K562 (cell line): ENCODE results near the gene ISM1. TPM values are rescaled to one million over a fixed set of nuclear protein-coding genes. Genes with fewer than 3 reads are reported as not detected.

Experiments
- ATAC-seq: fragments of 200-7000 bp; cut with Tn5 transposase; 3 replicates; pipeline ENCODE4 v1.9.1; 2020; ENCODE audit warnings: moderate library complexity
- BruUV-seq: library from RNA; stranded (reverse); fragments of 400-500 nt; replicated peaks from 2 replicates; lab custom pipeline; 2021; lab: Mats Ljungman, UMichigan
- CTCF ChIA-PET: fragments of 300-600 bp; formaldehyde crosslinking; extraction: SDS; loops from one replicate; lab custom pipeline; 2021; ENCODE audit warnings: low intra/inter-chr PET ratio; lab: Yijun Ruan, JAX
- POLR2A ChIA-PET: fragments of 300-600, 350-650 bp; sonication (Branson Sonifier 250); formaldehyde crosslinking; extraction: SDS; loops from one replicate; lab custom pipeline; 2021; ENCODE audit warnings: antibody characterized with exemption, inconsistent platforms; lab: Yijun Ruan, JAX
- DNase-seq, 4 experiments: peaks; one replicate each; pipeline versions ENCODE4 v3.0.0 to v3.0.0-alpha.2; 2011 to 2018; ENCODE audit warnings: low spot score in 3 of 4, mixed read lengths in 3 of 4; ENCODE audit errors: extremely low read depth in 1 of 4
- FAIRE-seq: peaks from 2 replicates; lab custom pipeline; 2011; peaks lifted over from hg19 to GRCh38; lab: Jason Lieb, UNC
- H2AFZ ChIP-seq: 2 replicates; pipeline ENCODE4 v1.6.0; 2011; ENCODE audit warnings: low read depth, low read length, control low read depth, inconsistent platforms
- H3K27ac ChIP-seq: fragments of 200-600 bp; 3 replicates; pipeline ENCODE4 v1.8.0; 2011; ENCODE audit warnings: low read depth, mild to moderate bottlenecking, control low read depth, inconsistent platforms, low read length, moderate library complexity, mixed read lengths; ENCODE audit errors: extremely low read depth
- H3K27me3 ChIP-seq, 2 experiments: fragments of 300-600 bp in 1 of 2; 2 replicates in 1 of 2; 3 replicates in 1 of 2; pipeline versions ENCODE4 v1.6.0 to v1.8.0; 2011; ENCODE audit warnings: inconsistent platforms in 2 of 2, low read length in 2 of 2, mild to moderate bottlenecking in 1 of 2, mixed read lengths in 1 of 2, moderate library complexity in 1 of 2; ENCODE audit not compliant: control insufficient read depth in 2 of 2, insufficient read depth in 2 of 2
- H3K36me3 ChIP-seq: fragments of 300-600 bp; 3 replicates; pipeline ENCODE4 v1.8.0; 2011; ENCODE audit warnings: mild to moderate bottlenecking, low read length, inconsistent platforms; ENCODE audit not compliant: control insufficient read depth, insufficient read depth
- H3K4me1 ChIP-seq, 2 experiments: fragments of 200-600 bp in 1 of 2; replicated peaks in 1 of 2; 2 replicates in 1 of 2; 3 replicates in 1 of 2; pipeline versions ENCODE4 v1.5.1 to v1.8.0; 2011; ENCODE audit warnings: inconsistent platforms in 2 of 2, low read length in 2 of 2, mild to moderate bottlenecking in 1 of 2, mixed read lengths in 1 of 2, moderate library complexity in 1 of 2; ENCODE audit not compliant: control insufficient read depth in 2 of 2, insufficient read depth in 2 of 2
- H3K4me2 ChIP-seq: 2 replicates; pipeline ENCODE4 v1.6.1; 2011; ENCODE audit warnings: low read length, control low read depth, inconsistent platforms, mixed read lengths; ENCODE audit not compliant: insufficient read depth
- H3K4me3 ChIP-seq: fragments of 200-600 bp; sonication (generic), shearing (Covaris generic); 2 replicates; pipeline ENCODE4 v1.5.1; 2016; ENCODE audit warnings: control low read depth, inconsistent platforms
- H3K79me2 ChIP-seq: fragments of 200-600 bp; 3 replicates; pipeline ENCODE4 v1.8.0; 2011; ENCODE audit warnings: low read length, inconsistent platforms; ENCODE audit not compliant: control insufficient read depth, insufficient read depth
- H3K9ac ChIP-seq, 2 experiments: 2 replicates each; pipeline versions ENCODE4 v1.6.0 to v1.6.1; 2011; ENCODE audit warnings: low read depth in 2 of 2, low read length in 2 of 2, control low read depth in 1 of 2, inconsistent platforms in 1 of 2, mild to moderate bottlenecking in 1 of 2, mixed read lengths in 1 of 2; ENCODE audit not compliant: insufficient read depth in 1 of 2
- H3K9me1 ChIP-seq: one replicate; pipeline ENCODE4 v1.6.0; 2011; ENCODE audit warnings: inconsistent platforms, mild to moderate bottlenecking, low read length, moderate library complexity; ENCODE audit not compliant: control insufficient read depth, insufficient read depth
- H3K9me3 ChIP-seq: replicated peaks from 2 replicates; pipeline ENCODE4 v1.5.1; 2011; ENCODE audit warnings: low read depth, low read length, inconsistent platforms; ENCODE audit not compliant: control insufficient read depth, insufficient read depth
- H4K20me1 ChIP-seq: replicated peaks from 2 replicates; pipeline ENCODE4 v1.6.1; 2011; ENCODE audit warnings: low read length, inconsistent platforms, mixed read lengths; ENCODE audit not compliant: control insufficient read depth, insufficient read depth
- BACH1 ChIP-seq: fragments of 200-800 bp; sonication (Bioruptor generic); IDR thresholded peaks from 2 replicates; pipeline ENCODE4 v1.6.1; 2016; ENCODE audit warnings: missing genetic modification characterization, missing compliant biosample characterization
- CBFA2T2 ChIP-seq: fragments of 450-650 bp; conservative IDR thresholded peaks from 2 replicates; pipeline ENCODE4 v1.6.1; 2017; ENCODE audit warnings: mild to moderate bottlenecking
- ETV1 ChIP-seq: fragments of 450-650 bp; conservative IDR thresholded peaks from 2 replicates; pipeline ENCODE4 v1.6.1; 2016; ENCODE audit warnings: missing genetic modification characterization, control low read depth, low read depth, missing compliant biosample characterization
- GABPA ChIP-seq: fragments of 200-800 bp; sonication (Bioruptor generic); conservative IDR thresholded peaks from 2 replicates; pipeline ENCODE4 v1.6.1; 2016; ENCODE audit warnings: low read depth, missing genetic modification characterization, missing compliant biosample characterization
- GTF2E2 ChIP-seq: fragments of 200-800 bp; sonication (Bioruptor generic); IDR thresholded peaks from 2 replicates; pipeline ENCODE4 v1.6.1; 2016; ENCODE audit warnings: missing genetic modification characterization, missing compliant biosample characterization
- MEF2D ChIP-seq: conservative IDR thresholded peaks from 2 replicates; pipeline ENCODE4 v1.6.1; 2016; ENCODE audit warnings: low read depth, missing genetic modification characterization, missing compliant biosample characterization
- TCFL5 ChIP-seq: fragments of 250-450 bp; sonication (Bioruptor Pico); conservative IDR thresholded peaks from 2 replicates; pipeline ENCODE4 v1.6.1; 2021; ENCODE audit warnings: mild to moderate bottlenecking, moderate library complexity, matching md5 sums
- U2AF1 ChIP-seq: fragments of 200-400 bp; formaldehyde crosslinking; optimal IDR thresholded peaks from 2 replicates; pipeline ENCODE3; 2017; ENCODE audit warnings: mild to moderate bottlenecking, low read depth, low read length, moderate library complexity
- ZNF347 ChIP-seq: fragments of 450-650 bp; formaldehyde crosslinking; IDR thresholded peaks from 2 replicates; pipeline ENCODE4 v1.4.0; 2020; ENCODE audit warnings: low read depth, mild to moderate bottlenecking, moderate library complexity
- WGBS: fragments of 100-300 bp; shearing (Covaris generic); methylation state at CpG from one replicate; pipeline ENCODE4 v1.1.6; 2016; ENCODE audit warnings: low coverage, mixed read lengths; ENCODE audit not compliant: insufficient coverage; ENCODE audit errors: missing lambda C conversion rate; 5-methylcytosine and 5-hydroxymethylcytosine counted together
- in situ Hi-C: fragments of 300-500 bp; cut with MboI; formaldehyde crosslinking; loops from 4 replicates; pipeline ENCODE4 v1.15.0; 2018; ENCODE audit warnings: inconsistent platforms, mixed read lengths
- intact Hi-C: fragments of 100-400 bp; cut with micrococcal nuclease; formaldehyde crosslinking; loops from 2 replicates; pipeline ENCODE4 v1.14.2; 2022
- polyA plus RNA-seq, 8 experiments: library from polyadenylated mRNA; depleted of rRNA in 4 of 8; stranded (reverse) in 5 of 8; unstranded in 3 of 8; fragments of >200 nt; fragmentation: Nextera tagmentation in 2 of 8; fragmentation: Illumina TruSeq in 1 of 8; extraction: Ambion mirVana in 2 of 8; extraction: Trizol in 1 of 8; gene quantifications; 2 replicates each; pipeline versions ENCODE4 v1.2.1 to v1.2.3, GENCODE V29; 2011 to 2014; ENCODE audit warnings: inconsistent platforms in 1 of 8, missing spikeins in 1 of 8
- total RNA-seq, 7 experiments: library from RNA; depleted of rRNA in 6 of 7; stranded (reverse); fragments of >200 nt in 6 of 7; fragmentation: Illumina TruSeq in 2 of 7; extraction: Trizol in 2 of 7; gene quantifications; 2 replicates each; pipeline versions ENCODE4 v1.2.1 to v1.2.3, GENCODE V29; 2011 to 2021; ENCODE audit warnings: low replicate concordance in 1 of 7
- TF ChIP-seq, protein P1 (sequence below): fragments of 450-650 bp; IDR thresholded peaks from 2 replicates; pipeline ENCODE4 v1.6.1; 2018; ENCODE audit not compliant: partially characterized antibody
- TF ChIP-seq, protein P2 (sequence below): fragments of 200-800 bp; sonication (Bioruptor generic); IDR thresholded peaks from 2 replicates; pipeline ENCODE4 v1.6.1; 2016; ENCODE audit warnings: missing genetic modification characterization, missing compliant biosample characterization

ISM1 gene
- total and polyA plus RNA-seq, 9 of the 15 experiments (the other 6 are each of a cell fraction or from before 2014, with no cell fraction given): not detected

DNA sequence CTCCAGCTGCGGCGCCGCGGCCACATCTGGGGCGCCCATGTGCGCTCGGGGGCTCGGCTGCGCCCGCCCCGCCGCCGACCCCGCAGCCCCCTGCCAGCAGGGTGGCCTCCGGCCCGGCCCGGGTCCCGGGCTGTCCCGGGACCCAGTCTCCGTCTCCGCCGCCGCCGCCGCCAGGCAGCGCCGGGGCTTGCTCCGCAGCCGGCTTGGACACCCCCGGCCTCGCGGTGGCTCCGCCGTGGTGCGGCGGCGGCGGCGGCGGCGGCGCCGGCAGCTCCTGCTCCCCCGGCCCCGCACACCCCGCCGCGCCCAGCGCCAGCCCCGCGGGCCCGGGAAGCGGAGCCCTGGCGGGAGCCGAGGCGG is 219 bp downstream of the ISM1 start:
- no peaks in the 10 kb centered on the region for H3K9me1 ChIP-seq
- intact Hi-C loops (no loop called here), in situ Hi-C loops (no loop called here)
- no peak overlapping the region for H3K9ac ChIP-seq
- CTCF ChIA-PET: no interaction called here
- no peak overlapping the region for H3K4me2 ChIP-seq
- ATAC-seq: no peak
- TF ChIP-seq GABPA (tag): no peak
- TF ChIP-seq, protein P1, sequence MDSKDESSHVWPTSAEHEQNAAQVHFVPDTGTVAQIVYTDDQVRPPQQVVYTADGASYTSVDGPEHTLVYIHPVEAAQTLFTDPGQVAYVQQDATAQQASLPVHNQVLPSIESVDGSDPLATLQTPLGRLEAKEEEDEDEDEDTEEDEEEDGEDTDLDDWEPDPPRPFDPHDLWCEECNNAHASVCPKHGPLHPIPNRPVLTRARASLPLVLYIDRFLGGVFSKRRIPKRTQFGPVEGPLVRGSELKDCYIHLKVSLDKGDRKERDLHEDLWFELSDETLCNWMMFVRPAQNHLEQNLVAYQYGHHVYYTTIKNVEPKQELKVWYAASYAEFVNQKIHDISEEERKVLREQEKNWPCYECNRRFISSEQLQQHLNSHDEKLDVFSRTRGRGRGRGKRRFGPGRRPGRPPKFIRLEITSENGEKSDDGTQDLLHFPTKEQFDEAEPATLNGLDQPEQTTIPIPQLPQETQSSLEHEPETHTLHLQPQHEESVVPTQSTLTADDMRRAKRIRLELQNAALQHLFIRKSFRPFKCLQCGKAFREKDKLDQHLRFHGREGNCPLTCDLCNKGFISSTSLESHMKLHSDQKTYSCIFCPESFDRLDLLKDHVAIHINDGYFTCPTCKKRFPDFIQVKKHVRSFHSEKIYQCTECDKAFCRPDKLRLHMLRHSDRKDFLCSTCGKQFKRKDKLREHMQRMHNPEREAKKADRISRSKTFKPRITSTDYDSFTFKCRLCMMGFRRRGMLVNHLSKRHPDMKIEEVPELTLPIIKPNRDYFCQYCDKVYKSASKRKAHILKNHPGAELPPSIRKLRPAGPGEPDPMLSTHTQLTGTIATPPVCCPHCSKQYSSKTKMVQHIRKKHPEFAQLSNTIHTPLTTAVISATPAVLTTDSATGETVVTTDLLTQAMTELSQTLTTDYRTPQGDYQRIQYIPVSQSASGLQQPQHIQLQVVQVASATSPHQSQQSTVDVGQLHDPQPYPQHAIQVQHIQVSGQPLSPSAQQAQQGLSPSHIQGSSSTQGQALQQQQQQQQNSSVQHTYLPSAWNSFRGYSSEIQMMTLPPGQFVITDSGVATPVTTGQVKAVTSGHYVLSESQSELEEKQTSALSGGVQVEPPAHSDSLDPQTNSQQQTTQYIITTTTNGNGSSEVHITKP: no peak
- no peak for TF ChIP-seq BACH1 (tag)
- TF ChIP-seq U2AF1: no peak
- no peak for TF ChIP-seq CBFA2T2
- TF ChIP-seq, protein P2, sequence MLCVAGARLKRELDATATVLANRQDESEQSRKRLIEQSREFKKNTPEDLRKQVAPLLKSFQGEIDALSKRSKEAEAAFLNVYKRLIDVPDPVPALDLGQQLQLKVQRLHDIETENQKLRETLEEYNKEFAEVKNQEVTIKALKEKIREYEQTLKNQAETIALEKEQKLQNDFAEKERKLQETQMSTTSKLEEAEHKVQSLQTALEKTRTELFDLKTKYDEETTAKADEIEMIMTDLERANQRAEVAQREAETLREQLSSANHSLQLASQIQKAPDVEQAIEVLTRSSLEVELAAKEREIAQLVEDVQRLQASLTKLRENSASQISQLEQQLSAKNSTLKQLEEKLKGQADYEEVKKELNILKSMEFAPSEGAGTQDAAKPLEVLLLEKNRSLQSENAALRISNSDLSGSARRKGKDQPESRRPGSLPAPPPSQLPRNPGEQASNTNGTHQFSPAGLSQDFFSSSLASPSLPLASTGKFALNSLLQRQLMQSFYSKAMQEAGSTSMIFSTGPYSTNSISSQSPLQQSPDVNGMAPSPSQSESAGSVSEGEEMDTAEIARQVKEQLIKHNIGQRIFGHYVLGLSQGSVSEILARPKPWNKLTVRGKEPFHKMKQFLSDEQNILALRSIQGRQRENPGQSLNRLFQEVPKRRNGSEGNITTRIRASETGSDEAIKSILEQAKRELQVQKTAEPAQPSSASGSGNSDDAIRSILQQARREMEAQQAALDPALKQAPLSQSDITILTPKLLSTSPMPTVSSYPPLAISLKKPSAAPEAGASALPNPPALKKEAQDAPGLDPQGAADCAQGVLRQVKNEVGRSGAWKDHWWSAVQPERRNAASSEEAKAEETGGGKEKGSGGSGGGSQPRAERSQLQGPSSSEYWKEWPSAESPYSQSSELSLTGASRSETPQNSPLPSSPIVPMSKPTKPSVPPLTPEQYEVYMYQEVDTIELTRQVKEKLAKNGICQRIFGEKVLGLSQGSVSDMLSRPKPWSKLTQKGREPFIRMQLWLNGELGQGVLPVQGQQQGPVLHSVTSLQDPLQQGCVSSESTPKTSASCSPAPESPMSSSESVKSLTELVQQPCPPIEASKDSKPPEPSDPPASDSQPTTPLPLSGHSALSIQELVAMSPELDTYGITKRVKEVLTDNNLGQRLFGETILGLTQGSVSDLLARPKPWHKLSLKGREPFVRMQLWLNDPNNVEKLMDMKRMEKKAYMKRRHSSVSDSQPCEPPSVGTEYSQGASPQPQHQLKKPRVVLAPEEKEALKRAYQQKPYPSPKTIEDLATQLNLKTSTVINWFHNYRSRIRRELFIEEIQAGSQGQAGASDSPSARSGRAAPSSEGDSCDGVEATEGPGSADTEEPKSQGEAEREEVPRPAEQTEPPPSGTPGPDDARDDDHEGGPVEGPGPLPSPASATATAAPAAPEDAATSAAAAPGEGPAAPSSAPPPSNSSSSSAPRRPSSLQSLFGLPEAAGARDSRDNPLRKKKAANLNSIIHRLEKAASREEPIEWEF: no peak
- TF ChIP-seq GTF2E2 (tag): no peak
- no peak for TF ChIP-seq ETV1 (tag)
- no peak for TF ChIP-seq ZNF347 (CRISPR knock-in tag)
- no peak for TF ChIP-seq MEF2D (tag)
- TF ChIP-seq TCFL5 (CRISPR knock-in tag): no peak
- no peak overlapping the region for H2AFZ ChIP-seq
- no peaks in the 10 kb centered on the region for H3K79me2 ChIP-seq
- DNase-seq: no peak
- no peak for FAIRE-seq
- no peaks in the 10 kb centered on the region for H3K9me3 ChIP-seq
- no peak overlapping the region for H3K4me3 ChIP-seq
- POLR2A ChIA-PET: no interaction called here
- no peak overlapping the region for H3K27ac ChIP-seq
- BruUV-seq: no TSS peak
- no peaks in the 10 kb centered on the region for H4K20me1 ChIP-seq
- H3K4me1 ChIP-seq: no peaks in the 10 kb centered on the region
- no peaks in the 10 kb centered on the region for H3K27me3 ChIP-seq
- H3K36me3 ChIP-seq: no peaks in the 10 kb centered on the region
- WGBS: 40% methylated on average over 1 of the region's 56 CpGs
